MCF 10A (cell line): ENCODE measurements around the gene FOXI1. TPM values are rescaled to one million over a fixed set of nuclear protein-coding genes. Genes with fewer than 3 reads are reported as not detected.
A peak's percentile ranks its signal among the peaks of the same experiment; 100 is the strongest.

ENCODE experiments used
- Bru-seq: library from RNA; stranded (reverse); fragments of 400-500 nt; gene quantifications from one replicate; lab custom pipeline; 2021; lab: Mats Ljungman, UMichigan
- BruChase-seq, 2 experiments: library from RNA; stranded (reverse); fragments of 400-500 nt; gene quantifications; one replicate each; lab custom pipeline; 2021; lab: Mats Ljungman, UMichigan
- BruUV-seq: library from RNA; stranded (reverse); fragments of 400-500 nt; replicated peaks from 2 replicates; lab custom pipeline; 2021; lab: Mats Ljungman, UMichigan
- CTCF ChIA-PET: fragments of 300-600 bp; sonication (Branson Sonifier 250); formaldehyde crosslinking; extraction: SDS; loops from one replicate; lab custom pipeline; 2021; ENCODE audit warnings: antibody characterized with exemption, inconsistent platforms; lab: Yijun Ruan, JAX
- POLR2A ChIA-PET: fragments of 300-600, 350-650 bp; sonication (Branson Sonifier 250); formaldehyde crosslinking; extraction: SDS; loops from one replicate; lab custom pipeline; 2020; ENCODE audit warnings: antibody characterized with exemption, inconsistent platforms; lab: Yijun Ruan, JAX
- DNase-seq: peaks from one replicate; pipeline ENCODE4 v3.0.0-alpha.2; 2018; ENCODE audit not compliant: unreplicated experiment
- H3K27ac Mint-ChIP-seq: one replicate; pipeline ENCODE4 v1.8.0; 2022; ENCODE audit warnings: mild to moderate bottlenecking, low read depth, mixed read lengths; ENCODE audit not compliant: unreplicated experiment
- H3K27me3 Mint-ChIP-seq: one replicate; pipeline ENCODE4 v1.8.0; 2022; ENCODE audit warnings: mixed read lengths; ENCODE audit not compliant: insufficient read depth, unreplicated experiment
- H3K36me3 Mint-ChIP-seq: one replicate; pipeline ENCODE4 v1.8.0; 2022; ENCODE audit warnings: mild to moderate bottlenecking, moderate library complexity, mixed read lengths; ENCODE audit not compliant: insufficient read depth, unreplicated experiment
- H3K4me1 Mint-ChIP-seq: one replicate; pipeline ENCODE4 v1.8.0; 2022; ENCODE audit warnings: mixed read lengths; ENCODE audit not compliant: insufficient read depth, unreplicated experiment
- H3K4me3 Mint-ChIP-seq: one replicate; pipeline ENCODE4 v1.8.0; 2022; ENCODE audit warnings: mild to moderate bottlenecking, moderate library complexity, mixed read lengths; ENCODE audit not compliant: unreplicated experiment
- H3K9me3 Mint-ChIP-seq: one replicate; pipeline ENCODE4 v1.8.0; 2022; ENCODE audit warnings: mixed read lengths; ENCODE audit not compliant: unreplicated experiment
- CTCF ChIP-seq: fragments of 200-600 bp; IDR thresholded peaks from one replicate; pipeline ENCODE4 v1.8.0; 2022; ENCODE audit warnings: antibody characterized with exemption, mild to moderate bottlenecking; ENCODE audit not compliant: unreplicated experiment
- intact Hi-C: fragments of 100-400 bp; cut with micrococcal nuclease; formaldehyde crosslinking; loops from 2 replicates; pipeline ENCODE4 v1.14.1; 2022
- long read RNA-seq: library from polyadenylated mRNA; stranded (forward); transcript quantifications from one replicate; pipeline ENCODE4 v2.0.0, GENCODE V29; 2022
- total RNA-seq: library from RNA; stranded (reverse); gene quantifications from 2 replicates; pipeline ENCODE4 v1.2.3, GENCODE V29; 2022

The FOXI1 gene
- total RNA-seq, result not detected in 2 replicates
- not detected for Bru-seq, nascent RNA
- BruChase-seq, experiment 1, labeled RNA remaining after a 6-hour chase, result not detected
- BruChase-seq, experiment 2, labeled RNA remaining after a 2-hour chase, result not detected
- long read RNA-seq, result 0 reads

GRCh38 chr5:170105642-170106611, at the start of gene FOXI1:
FOXI1 (plus strand) TSS chr5:170105897; CDS start chr5:170105958, 61 bp downstream.
- H3K27me3 Mint-ChIP-seq, result no peaks in the 10 kb centered on the region
- no TSS peak for BruUV-seq
- H3K4me3 Mint-ChIP-seq, result no peak within 1 kb of the TSS
- DNase-seq, result no peak
- POLR2A ChIA-PET, result no interaction called here
- H3K36me3 Mint-ChIP-seq, result no peaks in the 10 kb centered on the region
- CTCF ChIA-PET, result interaction anchor here (0.6 to 17.4 kb wide), 5 partner anchors 35 to 329 kb away, joined by 3 to 633 read pairs (median 4); no protein-coding TSS in a partner anchor
- H3K4me1 Mint-ChIP-seq, result peaks cover 6% of the 10 kb centered on the region
- TF ChIP-seq CTCF, result no peak
- peak within 1 kb of the TSS; percentile 5 for H3K27ac Mint-ChIP-seq
- no peaks in the 10 kb centered on the region for H3K9me3 Mint-ChIP-seq
- intact Hi-C loops, result no loop called here

DNA sequence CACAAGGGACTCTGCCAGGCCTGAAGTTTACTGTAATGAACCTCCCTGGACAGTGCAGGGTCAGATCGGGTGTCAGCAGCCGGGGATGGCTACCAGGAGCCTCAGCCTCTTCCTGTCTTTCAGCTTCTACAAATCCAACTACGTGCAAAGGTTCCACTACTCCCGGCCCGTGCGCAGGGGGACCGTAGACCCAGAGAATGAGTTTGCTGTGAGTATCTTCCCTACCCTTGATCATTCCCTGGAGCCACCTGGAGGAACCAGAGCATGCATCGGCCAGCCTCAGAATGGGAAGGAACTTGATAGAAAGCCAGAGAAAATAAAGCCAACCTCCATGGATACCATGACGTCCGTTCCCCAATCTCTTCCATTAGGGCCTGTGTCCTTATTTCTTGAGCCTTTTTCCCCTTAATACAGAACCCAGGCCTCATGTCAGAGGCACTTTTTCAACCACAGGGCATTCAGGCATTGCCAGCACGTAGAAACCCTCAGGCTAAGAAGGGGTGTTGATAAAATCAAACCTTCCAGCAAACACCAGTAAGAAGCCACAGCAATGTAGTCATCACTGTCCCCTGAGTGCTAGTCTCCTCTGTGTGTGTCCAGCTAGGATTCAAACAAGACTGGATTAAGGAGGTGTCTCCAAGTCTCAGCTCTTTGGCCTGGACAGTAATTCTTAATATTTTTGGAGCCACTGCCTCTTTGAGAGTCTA, 49.0 kb upstream of the FOXI1 start:
- CTCF ChIA-PET, result interaction anchor here (0.6 to 6.4 kb wide), 5 partner anchors 13 to 211 kb away, joined by 3 to 62 read pairs (median 8); partner anchors contain the start of gene INSYN2B
- POLR2A ChIA-PET, result no interaction called here
- BruUV-seq, result no TSS peak
- H3K27me3 Mint-ChIP-seq, result no peaks in the 10 kb centered on the region
- intact Hi-C loops, result no loop called here
- no peak overlapping the region for H3K27ac Mint-ChIP-seq
- H3K36me3 Mint-ChIP-seq, result no peaks in the 10 kb centered on the region
- no peak overlapping the region for H3K4me3 Mint-ChIP-seq
- no peak for DNase-seq
- peaks cover under 1% of the 10 kb centered on the region for H3K9me3 Mint-ChIP-seq
- no peaks in the 10 kb centered on the region for H3K4me1 Mint-ChIP-seq
- no peak for TF ChIP-seq CTCF

- POLR2A ChIA-PET, result no interaction called here
- no peak overlapping the region for H3K27ac Mint-ChIP-seq
- no peaks in the 10 kb centered on the region for H3K4me1 Mint-ChIP-seq
- CTCF ChIA-PET, result interaction anchor here (0.6 to 6.4 kb wide), 4 partner anchors 13 to 212 kb away, joined by 4 to 62 read pairs (median 10); partner anchors contain the start of gene INSYN2B
- no peaks in the 10 kb centered on the region for H3K36me3 Mint-ChIP-seq
- BruUV-seq, result no TSS peak
- H3K27me3 Mint-ChIP-seq, result no peaks in the 10 kb centered on the region
- intact Hi-C loops, result no loop called here
- no peak for TF ChIP-seq CTCF
- no peaks in the 10 kb centered on the region for H3K9me3 Mint-ChIP-seq
- H3K4me3 Mint-ChIP-seq, result no peak overlapping the region
- DNase-seq, result peak; percentile 40
Observed at GRCh38 chr5:170057311-170057710, 48.4 kb upstream of the FOXI1 start.
